ENCODE data around the gene PLIN5.
A peak's percentile ranks its signal among the peaks of the same experiment; 100 is the strongest.

PLIN5 gene

GRCh38 chr19:4504891-4505569 is 30.0 kb downstream of the PLIN5 start:
- Histone ChIP-seq H3K27me3 (ENCODE audit: insufficient read depth, poor library complexity, severe bottlenecking) (no peaks in the 10 kb centered on the region), H3K27ac (replicated peaks) (peak overlapping the region; percentile 24; the same call in 1 of the 2 replicates), H3K4me3 (replicated peaks; ENCODE audit: insufficient read depth, low read length) (no peak overlapping the region)
- DNase-seq (ENCODE audit: low read depth in 1 of 2, low spot score in 1 of 2), result peak in 1 of 2 experiments; percentile 64
- TF ChIP-seq CTCF (IDR thresholded peaks at IDR 0.05; ENCODE audit: insufficient read depth, low read length) (no peak), GABPA (IDR thresholded peaks at IDR 0.05; ENCODE audit: low read depth) (no peak), REST (IDR thresholded peaks at IDR 0.05; ENCODE audit: insufficient replicate concordance, low read depth) (no peak), SPI1 (IDR thresholded peaks at IDR 0.05; ENCODE audit: borderline replicate concordance, low read depth) (no peak), POLR2AphosphoS5 (IDR thresholded peaks at IDR 0.05; ENCODE audit: low read depth) (no peak)

GRCh38 chr19:4504297-4504701 is 30.7 kb downstream of the PLIN5 start:
- no peak for TF ChIP-seq POLR2AphosphoS5 (IDR thresholded peaks at IDR 0.05; ENCODE audit: low read depth)
- TF ChIP-seq REST (IDR thresholded peaks at IDR 0.05; ENCODE audit: insufficient replicate concordance, low read depth), result no peak
- no peak for TF ChIP-seq SPI1 (IDR thresholded peaks at IDR 0.05; ENCODE audit: borderline replicate concordance, low read depth)
- no peak for TF ChIP-seq GABPA (IDR thresholded peaks at IDR 0.05; ENCODE audit: low read depth)
- no peak for TF ChIP-seq CTCF (IDR thresholded peaks at IDR 0.05; ENCODE audit: insufficient read depth, low read length)
- no peak for DNase-seq (ENCODE audit: low read depth in 1 of 2, low spot score in 1 of 2)
- Histone ChIP-seq H3K4me3 (replicated peaks; ENCODE audit: insufficient read depth, low read length) (no peak overlapping the region), H3K27me3 (ENCODE audit: insufficient read depth, poor library complexity, severe bottlenecking) (no peaks in the 10 kb centered on the region), H3K27ac (replicated peaks) (peak overlapping the region; percentile 24)

- H3K27me3 ChIP-seq (ENCODE audit: insufficient read depth, poor library complexity, severe bottlenecking), result no peaks in the 10 kb centered on the region
- H3K27ac ChIP-seq (replicated peaks), result no peak overlapping the region
- DNase-seq (ENCODE audit: low read depth in 1 of 2, low spot score in 1 of 2), result no peak
- H3K4me3 ChIP-seq (replicated peaks; ENCODE audit: insufficient read depth, low read length), result no peak overlapping the region
- no peak for TF ChIP-seq SPI1 (IDR thresholded peaks at IDR 0.05; ENCODE audit: borderline replicate concordance, low read depth)
- TF ChIP-seq REST (IDR thresholded peaks at IDR 0.05; ENCODE audit: insufficient replicate concordance, low read depth), result no peak
- TF ChIP-seq GABPA (IDR thresholded peaks at IDR 0.05; ENCODE audit: low read depth), result no peak
- no peak for TF ChIP-seq CTCF (IDR thresholded peaks at IDR 0.05; ENCODE audit: insufficient read depth, low read length)
- TF ChIP-seq POLR2AphosphoS5 (IDR thresholded peaks at IDR 0.05; ENCODE audit: low read depth), result no peak
Observed at GRCh38 chr19:4503825-4504170, 31.2 kb downstream of the PLIN5 start.

All from HL-60 (cell line).